HepG2 (cell line): ENCODE measurements around the gene GGACT. TPM values are rescaled to one million over a fixed set of nuclear protein-coding genes. Genes with fewer than 3 reads are reported as not detected.

ENCODE experiments used
- ATAC-seq: fragments of 200-7000 bp; cut with Tn5 transposase; 3 replicates; pipeline ENCODE4 v1.9.1; 2020; ENCODE audit warnings: mild to moderate bottlenecking, moderate library complexity
- BruUV-seq: library from RNA; stranded (reverse); fragments of 400-500 nt; replicated peaks from 2 replicates; lab custom pipeline; 2021; lab: Mats Ljungman, UMichigan
- CTCF ChIA-PET: fragments of 300-600 bp; formaldehyde crosslinking; extraction: SDS; loops from one replicate; lab custom pipeline; 2021; ENCODE audit warnings: low total read pairs, inconsistent platforms, low intra/inter-chr PET ratio; lab: Yijun Ruan, JAX
- POLR2A ChIA-PET: fragments of 350-600 bp; sonication (Branson Sonifier 250); formaldehyde crosslinking; loops from one replicate; lab custom pipeline; 2020; ENCODE audit warnings: antibody characterized with exemption, inconsistent platforms; lab: Yijun Ruan, JAX
- DNase-seq: peaks from one replicate; pipeline ENCODE4 v3.0.0-alpha.2; 2015; ENCODE audit warnings: low spot score
- FAIRE-seq: peaks from 3 replicates; lab custom pipeline; 2011; peaks lifted over from hg19 to GRCh38; lab: Jason Lieb, UNC
- H2AFZ ChIP-seq: one replicate; pipeline ENCODE4 v1.6.1; 2011; ENCODE audit warnings: low read length, inconsistent platforms
- H3K27ac ChIP-seq: fragments of 300-600 bp; 3 replicates; pipeline ENCODE4 v1.8.0; 2011; ENCODE audit warnings: mixed run types, mild to moderate bottlenecking, mixed read lengths, low read length, inconsistent platforms; ENCODE audit not compliant: insufficient read depth; ENCODE audit errors: extremely low read length
- H3K27me3 ChIP-seq, 2 experiments: fragments of 200-600 bp in 1 of 2; 2 replicates in 1 of 2; 3 replicates in 1 of 2; pipeline versions ENCODE4 v1.6.0 to v1.8.0; 2011; ENCODE audit warnings: low read length in 2 of 2, mild to moderate bottlenecking in 2 of 2, moderate library complexity in 2 of 2, inconsistent platforms in 1 of 2; ENCODE audit not compliant: insufficient read depth in 2 of 2, control insufficient read depth in 1 of 2
- H3K36me3 ChIP-seq, 2 experiments: fragments of 200-600 bp in 1 of 2; replicated peaks in 1 of 2; 2 replicates in 1 of 2; 3 replicates in 1 of 2; pipeline versions ENCODE4 v1.5.1 to v1.8.0; 2011; ENCODE audit warnings: low read length in 2 of 2, inconsistent platforms in 1 of 2; ENCODE audit not compliant: insufficient read depth in 2 of 2, control insufficient read depth in 1 of 2
- H3K4me1 ChIP-seq: 2 replicates; pipeline ENCODE4 v1.5.1; 2012; ENCODE audit warnings: low read length, inconsistent platforms; ENCODE audit not compliant: insufficient read depth
- H3K4me2 ChIP-seq: 2 replicates; pipeline ENCODE4 v1.6.0; 2011; ENCODE audit warnings: low read depth, low read length, inconsistent platforms
- H3K4me3 ChIP-seq, 3 experiments: fragments of 200-600 bp in 1 of 3; sonication (generic), shearing (Covaris generic) in 1 of 3; replicated peaks in 1 of 3; 2 replicates each; pipeline ENCODE4 v1.5.1; 2011 to 2016; ENCODE audit warnings: low read length in 3 of 3, inconsistent platforms in 2 of 3, low read depth in 2 of 3, mild to moderate bottlenecking in 2 of 3, control low read depth in 1 of 3, mixed read lengths in 1 of 3; ENCODE audit not compliant: insufficient read depth in 1 of 3
- H3K79me2 ChIP-seq: one replicate; pipeline ENCODE4 v1.6.1; 2011; ENCODE audit warnings: low read length, inconsistent platforms; ENCODE audit not compliant: insufficient read depth
- H3K9ac ChIP-seq: 2 replicates; pipeline ENCODE4 v1.6.0; 2011; ENCODE audit warnings: mild to moderate bottlenecking, low read depth, low read length, inconsistent platforms; ENCODE audit not compliant: insufficient read depth
- H3K9me3 ChIP-seq: 2 replicates; pipeline ENCODE4 v1.5.1; 2012; ENCODE audit warnings: mild to moderate bottlenecking, low read length
- H4K20me1 ChIP-seq: 2 replicates; pipeline ENCODE4 v1.6.0; 2011; ENCODE audit warnings: inconsistent platforms, mild to moderate bottlenecking, low read length, moderate library complexity; ENCODE audit not compliant: insufficient read depth
- FOXM1 ChIP-seq: sonication (generic); formaldehyde crosslinking; IDR thresholded peaks from 2 replicates; pipeline ENCODE4 v1.5.0; 2020; ENCODE audit warnings: missing genetic modification reagents
- IKZF4 ChIP-seq: sonication (generic); formaldehyde crosslinking; IDR thresholded peaks from 2 replicates; pipeline ENCODE4 v1.5.1; 2020; ENCODE audit warnings: borderline replicate concordance, mild to moderate bottlenecking, low read depth, missing genetic modification reagents; ENCODE audit errors: not compliant biosample characterization
- MEIS1 ChIP-seq: sonication (generic); formaldehyde crosslinking; IDR thresholded peaks from 2 replicates; pipeline ENCODE4 v1.9.0; 2021; ENCODE audit warnings: mild to moderate bottlenecking, missing genetic modification reagents, moderate library complexity, borderline replicate concordance
- NR3C1 ChIP-seq: sonication (generic); formaldehyde crosslinking; IDR thresholded peaks from 2 replicates; pipeline ENCODE4 v1.4.0; 2020; ENCODE audit warnings: missing genetic modification reagents
- PAF1 ChIP-seq: IDR thresholded peaks from 2 replicates; pipeline ENCODE4 v1.6.1; 2016; ENCODE audit warnings: missing genetic modification reagents, missing compliant biosample characterization
- ZBTB33 ChIP-seq: sonication (generic); formaldehyde crosslinking; IDR thresholded peaks from 2 replicates; pipeline ENCODE4 v1.4.0; 2020; ENCODE audit warnings: missing genetic modification reagents
- ZEB1 ChIP-seq: IDR thresholded peaks from 2 replicates; pipeline ENCODE4 v1.6.1; 2012; ENCODE audit warnings: mild to moderate bottlenecking, low read depth, inconsistent platforms; ENCODE audit not compliant: insufficient replicate concordance
- ZFP62 ChIP-seq: sonication (generic); formaldehyde crosslinking; IDR thresholded peaks from 2 replicates; pipeline ENCODE4 v1.4.0; 2020; ENCODE audit warnings: missing genetic modification reagents
- ZNF343 ChIP-seq: sonication (generic); formaldehyde crosslinking; IDR thresholded peaks from 2 replicates; pipeline ENCODE4 v1.4.0; 2020; ENCODE audit warnings: mild to moderate bottlenecking, missing genetic modification reagents
- WGBS: methylation state at CpG from one replicate; pipeline ENCODE4 v1.1.6; 2017; ENCODE audit warnings: low lambda C conversion rate; 5-methylcytosine and 5-hydroxymethylcytosine counted together
- in situ Hi-C: cut with HindIII; loops from 2 replicates; pipeline ENCODE4 v1.10.0; 2017; ENCODE audit warnings: low pct_unique_long_range_greater_than_20kb; ENCODE audit not compliant: extremely low pct_ligation_motif_present
- intact Hi-C: fragments of 100-400 bp; cut with micrococcal nuclease; formaldehyde crosslinking; loops from one replicate; pipeline ENCODE4 v1.10.0; 2022; ENCODE audit not compliant: unreplicated experiment
- polyA plus RNA-seq, 8 experiments: library from polyadenylated mRNA; depleted of rRNA in 3 of 8; stranded (reverse) in 7 of 8; unstranded in 1 of 8; fragments of >200 nt; fragmentation: Illumina TruSeq in 4 of 8; extraction: Trizol in 4 of 8; gene quantifications; 2 replicates each; pipeline versions ENCODE4 v1.2.1 to v1.2.3, GENCODE V29; 2011 to 2016; ENCODE audit warnings: low read depth in 4 of 8, missing spikeins in 1 of 8, mixed read lengths in 1 of 8; ENCODE audit not compliant: insufficient read depth in 1 of 8
- total RNA-seq, 5 experiments: library from RNA; depleted of rRNA; stranded (reverse); fragments of >200 nt; fragmentation: Illumina TruSeq; extraction: Trizol; gene quantifications; 2 replicates each; pipeline ENCODE4 v1.2.3, GENCODE V29; 2016; ENCODE audit warnings: low read depth in 1 of 5
- TF ChIP-seq, protein P1 (sequence below): sonication (generic); formaldehyde crosslinking; IDR thresholded peaks from 2 replicates; pipeline ENCODE4 v1.9.0; 2022; ENCODE audit warnings: missing genetic modification reagents, mild to moderate bottlenecking, borderline replicate concordance
- TF ChIP-seq, protein P2 (sequence below): sonication (generic); formaldehyde crosslinking; IDR thresholded peaks from 2 replicates; pipeline ENCODE4 v1.4.0; 2020; ENCODE audit warnings: missing genetic modification reagents, borderline replicate concordance

The GGACT gene
- total and polyA plus RNA-seq, 2 of the 13 experiments (the other 11 are each of a cell fraction or from before 2014, with no cell fraction given): 1.7 to 1.9 TPM

DNA sequence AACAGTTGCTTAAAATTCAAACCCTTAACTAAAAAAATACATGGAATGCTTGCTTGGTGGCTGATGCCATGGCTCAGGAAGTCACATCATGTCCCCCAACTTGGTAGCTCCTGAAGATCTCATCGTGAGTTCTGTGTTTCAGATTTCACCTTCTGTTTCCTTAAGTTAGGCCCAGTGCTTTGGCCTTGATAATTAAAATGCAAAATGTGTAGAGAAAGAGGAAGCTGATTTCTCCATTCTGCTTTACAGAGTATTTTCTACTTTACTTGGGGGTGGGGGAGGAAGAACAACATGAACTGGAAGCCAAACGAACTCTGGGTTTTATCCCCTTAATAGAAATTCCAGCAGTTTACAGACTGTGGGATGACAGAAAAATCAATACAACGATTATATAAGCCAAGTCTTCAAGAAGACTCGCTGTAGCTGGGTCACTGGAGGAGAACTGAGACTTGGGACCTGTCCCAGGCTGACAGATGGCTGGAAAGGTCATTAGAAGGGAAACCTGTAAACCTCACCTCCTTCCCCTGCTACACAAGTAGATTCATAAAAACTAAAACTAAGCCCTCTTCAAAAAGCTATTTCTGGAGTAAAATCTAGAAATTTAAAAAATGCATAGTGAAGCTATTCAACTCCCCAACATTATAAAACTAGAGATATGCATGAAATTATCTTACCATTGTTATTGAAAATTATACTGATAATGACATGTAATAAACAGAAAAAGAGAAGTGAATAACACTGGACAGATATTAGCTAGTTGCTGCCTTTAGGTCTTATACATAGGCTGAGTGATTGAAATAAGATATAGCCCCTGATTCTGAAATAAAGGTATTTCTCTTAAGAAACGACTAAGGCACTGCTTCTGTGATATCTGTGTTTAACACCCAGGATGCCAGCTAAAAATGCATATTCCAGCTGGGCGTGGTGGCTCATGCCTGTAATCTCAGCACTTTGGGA lies 22.1 kb upstream of the GGACT start (continued):
- TF ChIP-seq ZNF343 (CRISPR knock-in tag): no peak
- TF ChIP-seq FOXM1 (CRISPR knock-in tag): no peak
- no peak for TF ChIP-seq IKZF4
- TF ChIP-seq ZBTB33 (CRISPR knock-in tag): no peak
- TF ChIP-seq ZEB1: no peak
- no peak for TF ChIP-seq PAF1 (CRISPR knock-in tag)

DNA sequence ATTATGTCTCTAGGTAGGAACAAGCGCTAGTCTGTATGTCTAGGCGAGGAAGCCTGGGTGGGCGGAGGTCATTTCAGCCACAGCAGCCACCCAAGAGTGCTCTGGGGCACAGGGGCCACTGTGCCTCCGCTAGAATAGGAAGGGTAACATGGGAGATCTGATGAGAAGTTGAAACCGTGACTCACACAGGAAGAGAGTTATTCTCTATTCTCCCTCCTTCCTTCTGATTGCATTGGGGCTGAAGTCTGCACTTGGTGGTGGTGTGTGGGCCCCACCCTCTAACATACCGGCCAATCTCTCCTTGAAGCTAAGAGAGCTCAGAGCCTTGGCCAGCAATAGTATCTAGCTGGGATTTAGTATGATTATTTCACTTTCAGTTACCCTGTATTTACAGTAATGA lies 20.3 kb upstream of the GGACT start:
- ChIA-PET CTCF (no interaction called here), POLR2A (no interaction called here)
- no peak overlapping the region for H3K4me3 ChIP-seq
- DNase-seq: no peak
- H3K9ac ChIP-seq: no peak overlapping the region
- peaks cover 5 to 13% of the 10 kb centered on the region in 2 experiments; a peak in 3 of 5 replicates for H3K36me3 ChIP-seq
- no peaks in the 10 kb centered on the region for H3K79me2 ChIP-seq
- 94% methylated on average over 6 of the region's 6 CpGs for WGBS
- no peak overlapping the region for H3K4me2 ChIP-seq
- H4K20me1 ChIP-seq: no peaks in the 10 kb centered on the region
- H3K27ac ChIP-seq: no peak overlapping the region
- no peaks in the 10 kb centered on the region for H3K9me3 ChIP-seq
- no peak for FAIRE-seq
- ATAC-seq: no peak
- peaks cover 5% of the 10 kb centered on the region; the same call in 1 of the 2 replicates for H3K4me1 ChIP-seq
- in situ Hi-C loops: no loop called here
- no peaks in the 10 kb centered on the region for H3K27me3 ChIP-seq
- intact Hi-C loops: no loop called here
- BruUV-seq: no TSS peak
- no peak for TF ChIP-seq NR3C1 (CRISPR knock-in tag)
- TF ChIP-seq, protein P1, sequence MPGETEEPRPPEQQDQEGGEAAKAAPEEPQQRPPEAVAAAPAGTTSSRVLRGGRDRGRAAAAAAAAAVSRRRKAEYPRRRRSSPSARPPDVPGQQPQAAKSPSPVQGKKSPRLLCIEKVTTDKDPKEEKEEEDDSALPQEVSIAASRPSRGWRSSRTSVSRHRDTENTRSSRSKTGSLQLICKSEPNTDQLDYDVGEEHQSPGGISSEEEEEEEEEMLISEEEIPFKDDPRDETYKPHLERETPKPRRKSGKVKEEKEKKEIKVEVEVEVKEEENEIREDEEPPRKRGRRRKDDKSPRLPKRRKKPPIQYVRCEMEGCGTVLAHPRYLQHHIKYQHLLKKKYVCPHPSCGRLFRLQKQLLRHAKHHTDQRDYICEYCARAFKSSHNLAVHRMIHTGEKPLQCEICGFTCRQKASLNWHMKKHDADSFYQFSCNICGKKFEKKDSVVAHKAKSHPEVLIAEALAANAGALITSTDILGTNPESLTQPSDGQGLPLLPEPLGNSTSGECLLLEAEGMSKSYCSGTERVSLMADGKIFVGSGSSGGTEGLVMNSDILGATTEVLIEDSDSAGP (CRISPR knock-in tag): no peak
- no peak for TF ChIP-seq ZFP62 (CRISPR knock-in tag)
- no peak for TF ChIP-seq MEIS1 (CRISPR knock-in tag)
- TF ChIP-seq, protein P2, sequence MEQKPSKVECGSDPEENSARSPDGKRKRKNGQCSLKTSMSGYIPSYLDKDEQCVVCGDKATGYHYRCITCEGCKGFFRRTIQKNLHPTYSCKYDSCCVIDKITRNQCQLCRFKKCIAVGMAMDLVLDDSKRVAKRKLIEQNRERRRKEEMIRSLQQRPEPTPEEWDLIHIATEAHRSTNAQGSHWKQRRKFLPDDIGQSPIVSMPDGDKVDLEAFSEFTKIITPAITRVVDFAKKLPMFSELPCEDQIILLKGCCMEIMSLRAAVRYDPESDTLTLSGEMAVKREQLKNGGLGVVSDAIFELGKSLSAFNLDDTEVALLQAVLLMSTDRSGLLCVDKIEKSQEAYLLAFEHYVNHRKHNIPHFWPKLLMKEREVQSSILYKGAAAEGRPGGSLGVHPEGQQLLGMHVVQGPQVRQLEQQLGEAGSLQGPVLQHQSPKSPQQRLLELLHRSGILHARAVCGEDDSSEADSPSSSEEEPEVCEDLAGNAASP (CRISPR knock-in tag): no peak
- no peak overlapping the region for H2AFZ ChIP-seq
